Measurements from ENCODE around the gene KCNJ6.
A peak's percentile ranks its signal among the peaks of the same experiment; 100 is the strongest.
"Not testable (repeated sequence)": the region's sequence is repeated elsewhere in the genome, so short reads cannot be mapped to it uniquely, and the experiment has no call there.

The KCNJ6 gene

DNA sequence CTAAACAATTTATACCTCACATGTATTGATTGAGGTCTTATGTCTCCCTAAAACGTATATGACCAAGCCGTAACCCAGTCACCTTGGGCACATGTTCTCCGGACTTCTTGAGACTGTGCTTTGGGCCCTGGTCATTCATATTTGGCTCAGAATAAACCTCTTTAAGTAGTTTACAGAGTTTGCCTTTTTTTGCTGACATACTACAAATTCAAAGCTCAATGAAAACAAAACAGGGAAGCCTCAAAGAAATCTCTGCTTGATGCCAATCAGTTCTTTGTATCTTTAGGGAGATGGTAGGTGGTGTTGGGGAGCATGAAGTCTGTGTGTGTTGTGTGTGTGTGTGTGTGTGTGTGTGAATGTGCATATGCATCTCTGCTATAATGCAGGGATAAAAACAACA is 247.0 kb downstream of the KCNJ6 start:
- DNase-seq: no peak

DNA sequence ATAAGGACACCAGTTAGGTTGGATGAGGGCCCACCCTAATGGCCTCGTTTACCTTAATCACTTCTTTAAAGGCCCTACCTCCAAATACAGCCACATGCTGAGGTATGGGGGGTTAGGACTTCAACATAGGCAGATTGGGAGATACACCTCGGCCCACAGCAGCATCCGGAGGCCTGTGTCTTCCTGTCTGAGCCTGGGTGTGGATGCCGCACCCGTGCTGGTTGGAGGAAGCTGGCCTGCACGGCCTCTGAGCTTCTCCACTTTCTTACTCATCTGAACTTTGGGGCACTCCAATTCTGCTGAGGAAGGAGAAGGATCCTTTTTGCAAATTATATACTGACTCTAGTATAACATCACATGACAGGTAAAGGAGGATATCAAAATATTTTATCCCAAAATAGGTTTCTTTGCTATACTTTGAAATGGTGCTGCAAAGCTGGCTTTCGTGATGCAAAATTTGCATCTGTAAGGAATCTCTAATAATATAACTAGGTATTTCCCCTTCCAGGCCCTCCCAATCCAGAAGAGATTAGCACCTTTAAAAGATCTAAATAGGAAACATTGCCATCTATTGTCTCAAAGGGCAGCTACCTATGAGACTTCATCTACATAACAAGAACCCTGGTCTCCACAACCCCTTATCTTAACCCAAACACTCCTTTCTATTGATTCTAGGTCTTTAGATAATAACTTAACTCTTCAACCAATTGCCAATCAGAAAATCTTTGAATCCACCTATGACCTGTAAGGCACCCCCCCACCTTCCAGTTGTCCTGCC is 247.6 kb downstream of the KCNJ6 start:
- no peak for DNase-seq

DNA sequence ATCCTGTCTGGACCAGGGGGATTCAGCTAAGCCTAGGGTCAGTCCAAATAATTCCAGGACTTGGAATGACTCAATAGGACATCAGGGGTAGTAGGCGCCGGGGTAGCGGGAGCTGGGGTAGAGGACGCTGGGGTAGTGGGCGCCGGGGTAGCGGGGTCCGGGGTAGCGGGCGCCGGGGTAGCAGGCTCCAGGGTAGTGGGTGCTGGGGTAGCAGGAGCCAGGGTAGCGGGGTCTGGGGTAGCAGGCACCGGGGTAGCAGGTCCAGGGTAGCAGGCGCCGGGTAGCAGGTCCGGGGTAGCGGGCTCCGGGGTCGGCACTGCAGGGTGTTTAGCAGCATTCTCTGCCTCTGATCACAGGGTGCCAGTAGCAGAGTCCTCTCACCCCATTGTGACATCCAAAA is 248.9 kb downstream of the KCNJ6 start:
- DNase-seq: no peak

DNA sequence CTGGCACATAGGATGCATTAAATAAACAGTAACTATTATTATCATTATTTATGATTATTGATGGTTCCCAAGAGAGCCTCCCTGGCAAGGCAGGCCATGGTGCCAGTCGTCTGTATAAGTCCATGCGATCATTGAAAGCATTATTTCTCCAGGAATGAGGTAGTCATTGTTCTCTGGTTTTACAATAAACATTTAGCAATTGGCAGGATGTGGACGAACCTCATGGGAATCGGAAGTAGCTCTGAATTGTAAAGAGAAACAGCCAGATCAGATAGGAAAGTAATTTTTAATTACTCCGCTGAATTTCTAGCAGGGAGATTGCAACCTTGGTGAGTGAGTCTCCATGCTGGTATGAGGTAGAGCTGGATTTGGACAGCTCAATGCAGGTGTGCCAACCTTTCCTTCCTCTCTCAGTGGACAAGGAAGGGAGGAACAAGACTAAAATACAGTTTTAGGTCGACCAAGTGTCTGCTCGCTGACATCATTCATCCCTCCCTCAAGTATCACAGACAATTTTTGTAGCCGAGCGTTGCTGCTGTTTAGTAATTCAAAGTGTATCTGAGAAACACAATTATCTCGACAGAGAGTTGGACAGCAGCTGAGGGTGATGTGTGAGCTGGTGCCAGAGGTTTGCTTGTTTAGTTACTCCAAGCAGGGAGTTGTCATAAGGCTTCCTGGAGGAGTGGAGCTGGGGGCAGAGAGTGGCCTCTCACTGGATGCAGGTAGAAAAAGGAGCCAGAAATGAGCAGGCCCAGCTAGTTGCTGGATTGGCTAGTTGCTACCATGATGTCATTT is 250.8 kb downstream of the KCNJ6 start:
- DNase-seq: no peak

DNA sequence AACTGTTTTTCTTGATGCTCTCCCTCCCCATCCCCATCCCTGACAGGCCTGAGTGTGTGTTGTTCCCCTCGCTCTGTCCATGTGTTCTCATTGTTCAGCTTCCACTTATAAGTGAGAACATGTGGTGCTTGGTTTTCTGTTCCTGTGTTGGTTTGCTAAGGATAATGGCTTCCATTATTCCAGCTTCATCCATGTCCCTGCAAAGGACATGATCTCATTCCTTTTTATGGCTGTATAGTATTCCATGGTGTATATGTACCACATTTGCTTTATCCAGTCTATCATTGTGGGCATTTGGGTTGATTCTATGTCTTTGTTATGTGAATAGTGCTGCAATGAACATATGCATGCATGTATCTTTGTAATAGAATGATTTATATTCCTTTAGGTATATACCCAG is 254.0 kb downstream of the KCNJ6 start:
- not testable (repeated sequence) for DNase-seq

DNA sequence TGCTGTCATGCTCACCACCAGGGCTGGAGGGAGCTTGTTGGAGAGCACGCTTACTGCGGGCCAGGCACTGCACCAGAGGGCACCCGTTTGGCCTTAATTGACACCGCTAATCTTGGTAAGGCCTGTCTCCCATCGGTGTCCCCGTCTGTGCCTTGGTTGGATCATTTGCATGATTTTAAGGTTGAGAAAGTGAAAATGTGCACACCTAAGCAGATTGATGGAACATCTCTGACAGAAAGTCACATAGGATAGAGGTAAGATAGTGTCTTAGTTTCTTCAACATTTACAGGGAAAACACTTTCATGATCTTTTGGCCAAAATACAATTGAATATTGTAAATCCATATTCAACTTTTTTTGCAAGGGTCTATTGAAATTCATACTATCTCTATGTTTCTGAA is 255.5 kb downstream of the KCNJ6 start:
- DNase-seq: no peak

DNA sequence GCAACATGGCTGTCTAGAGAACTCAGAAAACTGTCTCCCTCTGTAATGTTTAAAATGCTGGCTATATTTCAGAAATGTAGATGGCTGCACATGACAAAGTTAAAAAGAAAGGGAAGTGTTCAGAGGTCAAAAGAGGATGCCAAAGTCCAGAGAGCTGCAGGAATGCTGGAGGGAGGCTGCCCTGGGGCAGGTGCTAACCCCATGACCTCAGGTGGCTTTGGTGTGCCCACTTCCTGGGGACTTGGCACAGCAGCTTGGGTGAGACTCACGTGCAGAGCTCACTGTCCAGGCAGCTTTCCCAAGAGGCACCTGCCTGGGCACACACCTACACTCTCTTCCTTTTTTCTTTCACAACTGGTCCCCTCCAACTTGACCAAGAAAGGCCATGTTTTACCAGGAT is 256.4 kb downstream of the KCNJ6 start:
- no peak for DNase-seq

DNA sequence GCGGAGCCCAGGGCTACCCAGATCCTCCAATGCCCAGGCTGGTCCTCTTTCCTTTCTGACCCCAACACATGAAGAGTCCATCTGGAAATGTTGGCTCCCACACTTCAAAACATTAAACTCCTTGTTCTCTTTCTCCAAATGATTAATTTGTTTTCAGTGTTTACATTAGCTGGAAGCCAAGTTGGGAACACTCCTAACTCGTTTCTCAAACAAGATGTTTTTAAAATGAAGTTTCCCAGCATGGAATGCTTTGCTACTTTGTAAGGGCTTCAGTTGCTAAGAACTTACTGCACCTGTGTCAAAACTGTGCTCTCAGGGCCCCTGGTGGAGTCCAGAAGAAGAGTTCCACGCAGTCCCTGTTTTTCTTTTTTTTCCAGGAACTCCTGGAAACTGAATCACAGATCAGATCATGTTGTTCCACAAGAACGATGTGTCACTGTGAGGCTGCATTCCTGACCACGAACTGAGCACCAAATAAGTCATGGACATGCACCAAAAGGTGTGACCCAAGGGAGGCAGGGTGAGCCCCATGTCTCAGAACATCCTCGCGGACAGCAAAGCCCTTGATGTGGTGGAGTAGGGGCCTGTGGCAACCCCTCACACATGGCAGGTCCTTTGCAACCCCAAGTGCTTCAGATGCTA is 257.3 kb downstream of the KCNJ6 start:
- no peak for DNase-seq

DNA sequence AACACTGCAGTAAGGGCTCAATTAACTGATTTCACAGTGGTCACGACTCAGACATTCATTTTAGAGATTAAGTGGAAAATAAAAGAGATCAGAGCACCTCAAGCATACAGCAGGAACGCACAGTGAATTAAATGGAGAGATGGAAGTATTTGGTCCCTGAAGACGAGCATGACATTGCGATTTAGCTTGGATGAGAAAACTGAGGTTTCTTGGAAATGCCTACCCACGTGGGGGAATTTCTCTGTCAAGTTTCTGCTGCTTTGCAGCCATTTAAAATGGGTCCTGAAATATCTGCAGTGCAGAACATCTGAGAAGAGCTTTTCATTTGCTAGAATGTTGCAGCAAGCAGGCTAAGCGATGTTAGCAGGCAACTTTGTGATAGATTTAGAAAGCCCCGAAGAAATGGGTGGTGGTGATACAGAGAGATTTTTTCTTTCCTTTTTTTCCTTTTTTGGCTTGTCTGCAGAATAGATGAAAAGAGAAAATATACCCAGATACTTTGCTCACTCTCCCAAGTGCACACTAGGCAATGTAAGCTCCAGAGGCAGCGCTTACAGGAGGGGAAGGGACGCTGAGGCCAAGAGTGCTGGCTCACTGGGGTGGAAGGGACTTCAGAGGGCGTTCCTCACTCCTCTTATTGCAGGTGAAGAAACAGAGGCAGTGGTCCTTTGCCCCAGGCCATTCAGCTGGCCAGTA is 258.0 kb downstream of the KCNJ6 start:
- no peak for DNase-seq

DNA sequence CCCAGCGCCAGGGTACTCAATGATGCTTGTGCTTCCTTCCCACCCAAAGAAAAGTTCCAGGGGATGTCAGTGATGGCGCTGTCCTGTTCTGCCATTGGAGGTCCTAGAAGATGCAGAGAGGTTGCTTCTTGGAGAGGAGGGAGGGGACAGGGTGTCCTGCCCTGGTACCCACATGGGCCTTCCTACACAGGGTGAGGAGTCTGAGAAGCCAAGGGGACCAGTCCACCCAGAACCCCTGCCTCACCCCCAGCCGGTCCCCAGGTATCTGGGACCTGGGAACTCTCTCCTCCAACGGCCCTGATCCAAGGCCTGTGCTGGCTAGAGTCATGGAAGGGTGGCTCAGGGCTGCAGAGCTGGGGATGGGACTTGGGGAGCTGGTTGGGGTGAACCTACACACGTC is 259.4 kb downstream of the KCNJ6 start:
- DNase-seq: no peak

DNA sequence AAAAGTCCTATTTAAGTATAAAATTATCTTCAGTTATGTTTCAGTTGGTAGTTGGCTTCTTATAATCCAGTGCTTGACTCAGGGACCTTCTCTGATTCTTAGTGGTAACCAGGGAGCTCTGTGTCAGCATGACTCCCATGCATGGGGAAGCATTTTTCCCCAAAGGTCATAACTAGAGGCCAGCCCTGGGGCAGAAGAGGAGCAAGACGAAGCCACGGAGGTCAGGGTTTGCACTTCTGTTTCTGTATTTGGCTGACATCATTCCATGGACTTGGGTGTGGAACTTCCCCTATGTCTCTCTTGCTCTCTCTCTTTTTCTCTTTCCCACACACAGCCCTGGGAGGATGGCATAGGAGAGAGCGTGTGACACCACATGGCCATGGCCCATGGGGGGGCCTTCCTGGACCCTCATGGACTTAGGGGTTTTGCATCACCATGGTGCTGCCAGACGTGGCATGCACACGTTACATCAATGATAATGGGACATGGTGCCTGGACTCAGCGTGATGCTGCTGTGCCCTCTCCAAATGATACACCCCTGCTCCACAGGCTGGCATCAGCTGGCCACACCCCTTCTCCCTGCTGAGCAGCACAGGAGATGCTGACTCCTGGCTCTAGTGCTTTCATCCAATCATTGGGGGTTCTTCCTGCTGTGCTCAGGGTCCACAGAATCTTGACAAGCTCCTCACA is 260.5 kb downstream of the KCNJ6 start:
- DNase-seq: no peak

DNA sequence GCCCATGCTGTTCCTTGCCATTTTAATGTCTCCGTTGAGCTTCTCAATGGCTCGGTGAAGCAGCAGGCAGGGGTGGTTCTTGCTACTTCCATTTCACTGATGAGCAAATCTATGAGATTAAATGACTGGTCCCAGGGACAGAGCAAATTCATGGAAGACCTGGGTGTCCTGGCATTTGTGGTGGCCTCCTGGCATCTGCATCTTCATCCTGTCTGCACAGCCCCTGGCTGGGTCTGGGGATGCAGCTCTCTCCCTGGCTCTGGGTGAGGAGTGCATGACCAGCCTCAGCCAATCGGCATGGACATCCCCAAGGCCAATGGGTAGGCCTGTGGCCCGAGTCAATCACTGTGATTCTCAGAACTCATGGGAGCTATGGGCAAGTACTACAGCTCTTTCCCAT is 261.7 kb downstream of the KCNJ6 start:
- no peak for DNase-seq

DNA sequence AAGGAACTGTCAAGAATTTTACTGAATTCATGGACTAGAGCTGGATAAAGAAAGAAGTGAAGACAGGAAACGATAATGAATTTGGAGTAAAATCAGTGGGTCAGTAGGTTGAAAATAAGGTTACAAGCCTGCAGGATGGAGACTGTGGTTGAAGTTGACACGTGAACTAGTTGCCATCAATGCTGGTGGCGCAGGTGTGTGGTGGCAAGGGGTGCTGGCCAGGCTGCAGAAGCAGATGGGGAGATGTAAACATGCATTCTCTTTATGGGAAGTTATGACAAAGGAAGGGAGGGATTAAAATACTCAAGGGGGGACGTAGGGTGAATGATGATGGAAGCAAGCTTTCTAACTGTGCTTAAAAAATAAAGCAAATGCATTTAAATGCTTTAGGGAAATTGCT is 263.1 kb downstream of the KCNJ6 start:
- DNase-seq: no peak

DNA sequence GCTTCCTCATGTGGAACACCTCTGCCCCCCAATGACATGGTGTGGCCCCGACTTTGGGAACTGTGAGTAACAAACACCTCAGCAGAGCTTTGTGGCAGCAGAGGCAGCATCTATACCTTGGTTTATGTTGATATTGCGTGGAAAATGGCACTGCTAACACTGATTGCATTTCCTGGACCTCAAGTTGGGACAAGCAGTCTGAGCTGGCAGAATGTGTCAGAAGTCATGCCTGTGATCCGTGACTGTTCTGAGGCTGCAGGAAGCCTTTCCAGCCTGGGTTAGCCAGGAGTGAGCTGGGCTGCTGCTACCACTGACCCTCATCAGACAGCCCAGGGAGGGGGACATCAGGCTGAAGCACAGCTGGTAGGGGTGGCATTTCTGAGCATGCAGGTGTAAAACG is 268.5 kb downstream of the KCNJ6 start:
- no peak for DNase-seq

DNA sequence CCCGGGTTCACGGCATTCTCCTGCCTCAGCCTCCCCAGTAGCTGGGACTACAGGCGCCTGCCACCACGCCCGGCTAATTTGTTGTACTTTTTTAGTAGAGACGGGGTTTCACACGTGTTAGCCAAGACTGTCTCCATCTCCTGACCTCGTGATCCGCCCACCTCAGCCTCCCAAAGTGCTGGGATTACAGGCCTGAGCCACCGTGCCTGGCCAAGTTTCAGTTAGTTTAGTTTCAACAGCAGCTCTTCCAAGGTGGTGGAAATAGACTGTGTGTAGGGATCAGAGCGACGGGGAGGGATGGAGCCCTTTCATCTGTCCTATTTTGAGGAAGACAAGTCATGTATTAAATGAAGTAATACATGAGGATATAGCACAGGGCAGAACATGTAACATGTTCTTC is 269.5 kb downstream of the KCNJ6 start:
- not testable (repeated sequence) for DNase-seq

DNA sequence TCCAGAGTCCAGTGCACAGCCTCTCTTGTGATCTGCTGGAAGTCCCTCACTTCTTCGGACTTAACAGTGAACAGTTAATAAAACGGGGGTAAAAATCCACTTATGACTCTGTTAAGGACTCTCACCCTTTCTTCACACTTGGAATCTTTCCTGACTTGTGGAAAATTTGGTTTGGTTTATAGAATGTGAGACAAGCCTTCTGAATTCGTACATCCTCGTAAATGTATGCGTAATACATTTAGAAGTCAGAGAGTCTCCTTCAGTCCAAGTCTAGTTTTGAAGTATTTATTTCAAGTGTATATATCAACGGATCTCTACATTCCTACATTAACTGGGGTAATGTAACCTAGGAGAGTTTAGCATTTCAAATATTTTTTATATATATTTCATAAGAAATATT is 270.4 kb downstream of the KCNJ6 start:
- no peak for DNase-seq

DNA sequence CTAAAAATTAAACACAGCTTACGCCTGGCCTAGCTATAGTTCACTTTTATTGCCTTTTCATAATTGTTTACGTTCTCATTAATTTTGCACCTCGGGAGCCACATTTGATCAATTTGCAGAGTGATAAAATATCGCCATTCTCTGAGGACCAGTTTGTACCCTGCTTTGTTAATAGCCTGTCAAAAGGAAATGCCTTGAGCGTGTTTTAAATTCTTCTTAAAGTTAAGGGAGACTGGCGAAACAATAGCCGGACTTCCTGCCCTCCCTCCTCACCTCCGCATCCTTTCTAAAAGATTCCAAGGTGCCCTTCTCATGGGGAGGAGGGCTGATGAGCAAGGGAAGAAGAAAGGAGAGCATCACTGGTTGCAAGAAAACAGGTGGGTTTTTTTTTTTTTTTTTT is 271.6 kb downstream of the KCNJ6 start:
- no peak for DNase-seq

DNA sequence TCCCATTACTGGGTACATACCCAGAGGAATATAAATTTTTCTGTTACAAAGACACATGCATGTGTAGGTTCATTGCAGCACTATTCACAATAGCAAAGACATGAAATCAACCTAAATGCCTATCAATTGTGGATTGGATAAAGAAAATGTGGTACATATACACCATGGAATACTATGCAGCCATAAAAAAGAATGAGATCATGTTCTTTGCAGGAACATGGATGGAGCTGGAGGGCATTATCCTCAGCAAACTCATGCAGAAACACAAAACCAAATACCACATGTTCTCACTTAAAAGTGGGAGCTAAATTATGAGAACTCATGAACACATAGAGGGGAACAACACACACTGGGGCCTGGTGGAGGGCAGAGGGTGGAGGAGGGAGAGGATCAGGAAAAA is 272.4 kb downstream of the KCNJ6 start:
- not testable (repeated sequence) for DNase-seq

DNA sequence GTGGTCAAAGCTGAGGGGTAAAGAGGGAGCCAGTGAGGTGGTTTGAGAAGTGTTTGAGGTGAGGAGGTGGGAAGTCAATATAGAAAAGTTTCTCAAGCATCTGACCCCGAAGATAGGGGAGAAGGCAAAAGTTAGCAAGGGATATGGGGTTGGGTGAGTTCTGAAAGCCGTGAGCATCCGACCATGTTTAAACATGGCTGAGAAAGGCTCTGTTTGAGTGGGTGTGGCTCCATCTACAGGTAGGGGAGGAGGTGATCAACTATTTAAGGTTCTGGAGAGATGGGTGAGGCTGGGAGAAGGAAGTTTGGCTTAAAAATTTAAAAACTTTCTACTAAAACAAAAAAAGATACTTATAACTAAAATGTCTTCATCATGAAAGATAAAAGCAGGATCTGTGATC is 273.8 kb downstream of the KCNJ6 start:
- peak; percentile 24 for DNase-seq

DNA sequence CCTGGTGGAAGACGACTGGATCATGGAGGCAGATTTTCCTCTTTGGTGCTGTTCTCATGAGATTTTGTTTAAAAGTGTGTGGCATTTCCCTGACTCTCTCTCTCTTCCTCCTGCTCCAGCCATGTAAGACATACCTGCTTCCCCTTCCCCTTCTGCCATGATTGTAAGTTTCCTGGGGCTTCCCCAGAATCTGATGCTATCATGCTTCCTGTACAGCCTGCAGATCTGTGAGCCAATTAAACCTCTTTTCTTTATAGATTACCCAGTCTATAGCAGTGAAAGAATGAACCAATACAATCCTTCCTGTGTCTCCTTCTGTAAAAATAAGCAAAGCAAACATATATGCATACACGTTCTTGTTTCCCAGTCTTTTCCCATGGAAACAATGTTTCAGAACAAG is 276.5 kb downstream of the KCNJ6 start:
- no peak for DNase-seq

DNA sequence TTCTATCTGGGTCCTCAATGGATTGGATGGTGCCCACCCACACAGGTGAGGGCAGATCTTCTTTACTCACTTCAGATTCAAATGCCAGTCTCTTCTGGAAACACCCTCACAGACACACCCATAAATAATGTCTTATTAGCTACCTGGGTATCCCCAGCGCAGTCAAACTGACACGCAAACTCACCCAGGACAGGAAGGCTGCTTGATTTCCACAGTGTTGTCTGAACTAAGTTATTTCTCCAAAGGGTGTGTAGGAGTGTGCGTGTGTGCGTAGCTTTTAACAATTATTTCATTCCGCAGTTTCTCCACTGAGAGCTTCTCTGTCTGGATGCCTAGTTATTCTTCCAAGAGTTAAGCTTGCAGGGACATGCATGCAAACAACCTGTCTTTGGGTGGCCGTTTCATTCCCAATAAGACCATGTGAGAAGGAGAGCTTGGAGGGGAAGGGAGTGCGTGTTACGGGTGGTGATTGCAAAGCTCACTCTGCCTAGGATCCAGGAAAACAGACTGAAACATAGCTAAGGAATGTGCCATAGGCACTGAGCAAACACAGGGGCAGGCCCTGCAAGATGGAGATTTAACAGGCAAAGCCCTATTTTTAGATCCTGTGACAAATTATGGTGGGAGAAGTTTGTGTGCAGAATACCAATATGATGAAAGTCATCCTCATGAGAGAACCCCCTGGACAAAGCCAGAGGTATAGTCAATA is 280.0 kb downstream of the KCNJ6 start:
- no peak for DNase-seq

All from activated CD8-positive, alpha-beta memory T cell treated with anti-CD3 and anti-CD28 coated beads, Interleukin-2, amount 50 U/mL, for 4 hours (primary cell).